Transverse colon (tissue), 4 donors: ENCODE data around the gene ADAM22. TPM values are rescaled to one million over a fixed set of nuclear protein-coding genes. Genes with fewer than 3 reads are reported as not detected.
"Not testable (repeated sequence)": the region's sequence is repeated elsewhere in the genome, so short reads cannot be mapped to it uniquely, and the experiment has no call there.

Source experiments
- DNase-seq: peaks from one replicate; pipeline ENCODE4 v3.0.0-alpha.2; 2019
- H3K27ac ChIP-seq, 4 donors: fragments of 200-600 bp; sonication (generic); 2 replicates each; pipeline ENCODE4 v1.5.1; 2016 to 2018; ENCODE audit warnings: inconsistent platforms in 4 of 4
- H3K27me3 ChIP-seq: fragments of 200-600 bp; sonication (generic); 2 replicates; pipeline ENCODE4 v1.5.1; 2017; ENCODE audit warnings: inconsistent platforms
- H3K36me3 ChIP-seq, 4 donors: fragments of 200-600 bp; sonication (generic); 2 replicates each; pipeline ENCODE4 v1.5.1; 2017 to 2019; ENCODE audit warnings: inconsistent platforms in 4 of 4
- H3K4me1 ChIP-seq, 4 donors: fragments of 200-600 bp; sonication (generic); 2 replicates each; pipeline ENCODE4 v1.5.1; 2017 to 2020; ENCODE audit warnings: inconsistent platforms in 4 of 4
- H3K4me3 ChIP-seq, 4 donors: fragments of 200-600 bp; sonication (generic); 1 replicate in 1 of 4; 2 replicates in 3 of 4; pipeline versions ENCODE4 v1.5.1 to v1.6.1; 2017 to 2019; ENCODE audit warnings: inconsistent platforms in 4 of 4
- H3K9me3 ChIP-seq, 2 donors: fragments of 200-600 bp; sonication (generic); 2 replicates each; pipeline ENCODE4 v1.5.1; 2017 to 2019; ENCODE audit warnings: inconsistent platforms in 2 of 2
- EP300 ChIP-seq: sonication (generic); formaldehyde crosslinking; IDR thresholded peaks from one replicate; pipeline ENCODE4 v1.6.1; 2017; ENCODE audit warnings: antibody characterized with exemption, low read depth
- POLR2A ChIP-seq: fragments of 450-650 bp; IDR thresholded peaks from one replicate; pipeline ENCODE4 v1.6.1; 2016; ENCODE audit warnings: antibody characterized with exemption, mild to moderate bottlenecking, moderate library complexity
- POLR2AphosphoS5 ChIP-seq, 3 donors: sonication (generic); formaldehyde crosslinking; IDR thresholded peaks; one replicate each; pipeline ENCODE4 v1.6.1; 2016; ENCODE audit warnings: antibody characterized with exemption in 3 of 3
- WGBS, 2 donors: methylation state at CpG; one replicate each; pipeline ENCODE4 v1.1.5; 2018; ENCODE audit warnings: low coverage in 1 of 2; 5-methylcytosine and 5-hydroxymethylcytosine counted together
- in situ Hi-C, 4 donors: fragments of 200-750 bp; cut with MboI; loops; one replicate each; pipeline versions ENCODE4 v1.15.0 to v1.15.1; 2017; ENCODE audit warnings: low sequenced_read_pairs in 3 of 4, low pct_ligation_motif_present in 1 of 4, low pct_unique_long_range_greater_than_20kb in 1 of 4
- intact Hi-C: fragments of 100-400 bp; cut with DNase I; formaldehyde crosslinking; loops from one replicate; pipeline ENCODE4 v1.15.1; 2023; ENCODE audit warnings: low total_unique reads
- total RNA-seq, 4 donors: library from RNA; depleted of rRNA; stranded (reverse); fragments of >200 nt; gene quantifications; one replicate each; pipeline ENCODE4 v1.1.0, GENCODE V29; 2016
- TF ChIP-seq, protein P1 (sequence below), 5 experiments: fragments of 200-600 bp in 3 of 5; fragments of 450-650 bp in 2 of 5; sonication (generic) in 3 of 5; IDR thresholded peaks; 1 replicate in 2 of 5; 2 replicates in 3 of 5; pipeline ENCODE4 v1.5.1; 2016 to 2017; ENCODE audit warnings: antibody characterized with exemption in 5 of 5, inconsistent platforms in 3 of 5, mild to moderate bottlenecking in 2 of 5, moderate library complexity in 1 of 5

Gene ADAM22
- total RNA-seq, 4 donors from 2014 or later: 3.8 to 17.3 (median 6.0) TPM

DNA sequence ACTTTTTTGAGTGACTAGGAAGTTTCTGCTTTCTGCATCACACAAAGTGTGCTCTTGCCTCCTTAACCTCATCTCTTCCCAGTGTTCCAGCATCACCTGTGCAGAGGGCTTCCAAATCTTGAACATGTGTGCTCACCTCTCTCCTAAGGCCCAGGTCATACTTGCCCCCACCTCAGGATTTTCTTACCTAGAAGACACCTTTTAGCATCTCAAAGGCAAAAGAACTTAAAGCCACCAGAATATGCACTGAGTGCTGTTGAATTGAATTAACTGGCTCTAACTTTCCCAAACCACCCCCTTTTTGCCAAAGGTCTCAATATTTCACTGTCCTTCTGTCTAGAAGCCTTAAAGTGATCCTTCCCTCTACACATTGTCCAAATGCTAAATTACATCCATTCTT lies 219.3 kb downstream of the ADAM22 start:
- in situ Hi-C loops (no loop called here), intact Hi-C loops (no loop called here)
- no peaks in the 10 kb centered on the region for H3K27me3 ChIP-seq
- H3K27ac ChIP-seq: no peak overlapping the region
- H3K4me3 ChIP-seq: no peak overlapping the region
- H3K9me3 ChIP-seq: peaks cover 0 to 3% of the 10 kb centered on the region in 2 donors
- no peaks in the 10 kb centered on the region for H3K36me3 ChIP-seq
- H3K4me1 ChIP-seq: no peaks in the 10 kb centered on the region
- no peak for DNase-seq
- TF ChIP-seq EP300: no peak
- TF ChIP-seq, protein P1, sequence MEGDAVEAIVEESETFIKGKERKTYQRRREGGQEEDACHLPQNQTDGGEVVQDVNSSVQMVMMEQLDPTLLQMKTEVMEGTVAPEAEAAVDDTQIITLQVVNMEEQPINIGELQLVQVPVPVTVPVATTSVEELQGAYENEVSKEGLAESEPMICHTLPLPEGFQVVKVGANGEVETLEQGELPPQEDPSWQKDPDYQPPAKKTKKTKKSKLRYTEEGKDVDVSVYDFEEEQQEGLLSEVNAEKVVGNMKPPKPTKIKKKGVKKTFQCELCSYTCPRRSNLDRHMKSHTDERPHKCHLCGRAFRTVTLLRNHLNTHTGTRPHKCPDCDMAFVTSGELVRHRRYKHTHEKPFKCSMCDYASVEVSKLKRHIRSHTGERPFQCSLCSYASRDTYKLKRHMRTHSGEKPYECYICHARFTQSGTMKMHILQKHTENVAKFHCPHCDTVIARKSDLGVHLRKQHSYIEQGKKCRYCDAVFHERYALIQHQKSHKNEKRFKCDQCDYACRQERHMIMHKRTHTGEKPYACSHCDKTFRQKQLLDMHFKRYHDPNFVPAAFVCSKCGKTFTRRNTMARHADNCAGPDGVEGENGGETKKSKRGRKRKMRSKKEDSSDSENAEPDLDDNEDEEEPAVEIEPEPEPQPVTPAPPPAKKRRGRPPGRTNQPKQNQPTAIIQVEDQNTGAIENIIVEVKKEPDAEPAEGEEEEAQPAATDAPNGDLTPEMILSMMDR (IDR thresholded peaks at IDR 0.05): no peak
- TF ChIP-seq POLR2A: no peak
- no peak for TF ChIP-seq POLR2AphosphoS5 (IDR thresholded peaks at IDR 0.05)

DNA sequence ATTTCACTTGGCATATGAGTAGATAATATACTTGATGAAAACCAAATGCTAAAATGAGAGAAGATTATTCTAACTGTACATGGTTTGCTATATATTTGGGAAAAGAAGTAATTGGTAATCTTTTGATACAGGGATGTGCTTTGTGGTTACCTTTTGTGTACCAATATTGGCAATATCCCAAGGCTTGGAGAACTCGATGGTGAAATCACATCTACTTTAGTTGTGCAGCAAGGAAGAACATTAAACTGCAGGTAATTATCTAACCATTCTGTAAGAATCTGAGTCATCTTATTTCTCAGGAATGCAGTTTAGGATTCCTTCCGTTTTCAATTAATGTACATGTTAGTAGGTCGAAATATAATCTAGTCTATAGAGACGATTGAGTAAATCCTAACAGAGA lies 221.7 kb downstream of the ADAM22 start:
- no peak for DNase-seq
- TF ChIP-seq POLR2A: no peak
- TF ChIP-seq EP300: no peak
- TF ChIP-seq, protein P1 (IDR thresholded peaks at IDR 0.05): no peak
- no peak for TF ChIP-seq POLR2AphosphoS5 (IDR thresholded peaks at IDR 0.05)
- H3K27me3 ChIP-seq: no peaks in the 10 kb centered on the region
- 88 to 92% methylated on average over 4 of the region's 4 CpGs for WGBS, 2 donors
- H3K9me3 ChIP-seq: peaks cover 3 to 5% of the 10 kb centered on the region in 2 donors
- H3K4me1 ChIP-seq: no peaks in the 10 kb centered on the region
- in situ Hi-C loops (no loop called here), intact Hi-C loops (no loop called here)
- no peaks in the 10 kb centered on the region for H3K36me3 ChIP-seq
- no peak overlapping the region for H3K27ac ChIP-seq
- no peak overlapping the region for H3K4me3 ChIP-seq

DNA sequence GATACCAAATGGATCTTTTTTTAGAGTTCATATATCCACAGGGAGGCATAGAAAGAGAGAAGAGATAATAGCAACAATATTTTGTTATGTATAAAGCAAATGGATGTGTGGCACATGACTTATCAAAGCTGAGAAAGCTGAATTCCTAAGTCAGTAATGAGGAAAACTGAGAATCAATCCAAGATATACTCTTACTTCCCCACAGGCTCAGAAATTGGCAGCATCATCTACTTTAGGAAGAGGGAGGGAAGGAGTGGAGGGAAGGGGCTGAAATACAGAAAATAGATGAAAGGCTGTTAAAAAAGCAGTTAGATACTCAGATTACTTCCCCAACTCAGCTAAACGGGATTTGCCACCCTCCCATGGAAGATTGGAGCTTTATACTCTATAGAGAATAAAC lies 222.3 kb downstream of the ADAM22 start:
- 71 to 80% methylated on average over 1 of the region's 1 CpG for WGBS, 2 donors
- in situ Hi-C loops: no loop called here
- Histone ChIP-seq H3K36me3 (no peaks in the 10 kb centered on the region), H3K4me3 (no peak overlapping the region), H3K4me1 (no peaks in the 10 kb centered on the region), H3K27ac (no peak overlapping the region), H3K9me3 (peaks cover 3 to 5% of the 10 kb centered on the region in 2 donors), H3K27me3 (no peaks in the 10 kb centered on the region)
- no peak for TF ChIP-seq POLR2AphosphoS5 (IDR thresholded peaks at IDR 0.05)
- no peak for TF ChIP-seq POLR2A
- TF ChIP-seq EP300: no peak
- TF ChIP-seq, protein P1 (IDR thresholded peaks at IDR 0.05): no peak
- intact Hi-C loops: no loop called here
- no peak for DNase-seq

DNA sequence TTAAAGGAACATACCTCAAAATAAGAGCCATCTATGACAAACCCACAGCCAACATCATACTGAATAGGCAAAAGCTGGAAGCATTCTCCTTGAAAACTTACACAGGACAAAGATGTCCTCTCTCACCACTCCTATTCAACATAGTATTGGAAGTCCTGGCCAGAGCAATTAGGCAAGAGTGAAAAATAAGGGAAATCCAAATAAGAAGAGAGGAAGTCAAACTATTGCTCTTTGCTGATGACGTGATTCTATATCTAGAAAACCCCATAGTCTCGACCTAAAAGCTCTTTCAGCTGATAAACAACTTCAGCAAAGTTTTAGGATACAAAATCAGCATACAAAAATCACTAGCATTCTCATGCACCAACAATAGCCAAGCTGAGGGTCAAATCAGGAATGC lies 225.7 kb downstream of the ADAM22 start:
- H3K4me3 ChIP-seq, H3K4me1 ChIP-seq, H3K9me3 ChIP-seq, in situ Hi-C loops, H3K36me3 ChIP-seq, H3K27me3 ChIP-seq, intact Hi-C loops, H3K27ac ChIP-seq, DNase-seq: not testable (repeated sequence)
- WGBS, 2 donors: 70% methylated on average over 2 of the region's 2 CpGs; no CpG with 5 or more reads in 1 of the 2 donors

DNA sequence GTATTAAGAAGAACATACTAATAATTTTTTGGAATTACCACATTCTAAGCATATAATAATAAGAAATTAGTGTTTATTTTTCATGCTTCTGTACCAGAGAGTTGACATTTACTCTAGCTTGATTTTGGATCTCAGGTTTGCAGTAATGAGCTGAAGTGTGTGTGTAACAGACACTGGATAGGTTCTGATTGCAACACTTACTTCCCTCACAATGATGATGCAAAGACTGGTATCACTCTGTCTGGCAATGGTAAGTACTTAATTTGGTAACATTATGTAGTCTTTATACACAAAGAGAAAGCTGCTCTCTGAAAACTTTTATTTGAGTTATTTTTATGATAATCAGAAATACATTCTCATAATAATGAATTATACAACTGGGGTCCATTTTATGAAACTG lies 231.6 kb downstream of the ADAM22 start:
- Histone ChIP-seq H3K9me3 (no peaks in the 10 kb centered on the region), H3K36me3 (no peaks in the 10 kb centered on the region), H3K4me3 (no peak overlapping the region), H3K27ac (no peak overlapping the region), H3K4me1 (peaks cover 0 to 6% (median 0%) of the 10 kb centered on the region in 4 donors), H3K27me3 (no peaks in the 10 kb centered on the region)
- in situ Hi-C loops (no loop called here), intact Hi-C loops (no loop called here)
- no peak for DNase-seq
- TF ChIP-seq EP300 (no peak), POLR2AphosphoS5 (IDR thresholded peaks at IDR 0.05) (no peak)
- TF ChIP-seq, protein P1 (IDR thresholded peaks at IDR 0.05): no peak
